Tibial nerve (tissue), 4 donors: ENCODE results near the gene CDKN2C.

Experiments used
- EP300 ChIP-seq, 2 donors: sonication (generic); formaldehyde crosslinking; IDR thresholded peaks; one replicate each; pipeline ENCODE4 v1.6.1; 2017; ENCODE audit warnings: antibody characterized with exemption in 2 of 2, mild to moderate bottlenecking in 1 of 2
- POLR2A ChIP-seq, 2 donors: fragments of 450-650 bp; IDR thresholded peaks; one replicate each; pipeline ENCODE4 v1.6.1; 2017; ENCODE audit warnings: antibody characterized with exemption in 2 of 2, mild to moderate bottlenecking in 2 of 2, moderate library complexity in 2 of 2
- TF ChIP-seq, protein P1 (sequence below), 5 experiments: fragments of 200-600 bp in 3 of 5; fragments of 450-650 bp in 2 of 5; sonication (generic) in 3 of 5; IDR thresholded peaks; one replicate each; pipeline ENCODE4 v1.5.1; 2016 to 2019; ENCODE audit warnings: antibody characterized with exemption in 5 of 5, mild to moderate bottlenecking in 3 of 5, moderate library complexity in 2 of 5

DNA sequence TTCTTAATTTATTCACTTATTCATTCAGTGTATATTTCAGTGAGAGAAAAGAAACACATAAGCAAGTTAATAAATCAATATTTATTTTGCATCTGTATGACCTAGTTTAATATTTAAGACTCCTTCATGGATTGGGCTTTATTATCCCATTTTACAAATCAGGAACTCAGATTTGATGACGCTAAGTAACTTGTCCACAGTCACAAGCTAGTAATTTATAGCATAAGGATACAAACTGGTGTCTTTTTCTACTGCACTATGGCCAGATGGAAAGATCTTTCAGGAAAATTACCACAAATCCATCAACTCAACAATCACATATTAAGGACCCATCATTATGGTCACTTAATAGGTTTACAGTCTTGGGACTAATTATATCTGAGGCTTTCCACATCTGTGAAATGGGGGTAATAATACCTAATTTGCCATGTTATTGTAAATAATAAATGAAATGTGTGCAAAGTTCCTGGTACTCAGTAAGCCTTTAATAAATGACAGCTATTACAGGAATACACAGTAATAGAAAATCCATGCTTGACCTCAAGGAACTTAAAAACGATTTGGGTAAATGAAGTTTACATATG is 13.3 kb downstream of the CDKN2C start:
- TF ChIP-seq, protein P1, sequence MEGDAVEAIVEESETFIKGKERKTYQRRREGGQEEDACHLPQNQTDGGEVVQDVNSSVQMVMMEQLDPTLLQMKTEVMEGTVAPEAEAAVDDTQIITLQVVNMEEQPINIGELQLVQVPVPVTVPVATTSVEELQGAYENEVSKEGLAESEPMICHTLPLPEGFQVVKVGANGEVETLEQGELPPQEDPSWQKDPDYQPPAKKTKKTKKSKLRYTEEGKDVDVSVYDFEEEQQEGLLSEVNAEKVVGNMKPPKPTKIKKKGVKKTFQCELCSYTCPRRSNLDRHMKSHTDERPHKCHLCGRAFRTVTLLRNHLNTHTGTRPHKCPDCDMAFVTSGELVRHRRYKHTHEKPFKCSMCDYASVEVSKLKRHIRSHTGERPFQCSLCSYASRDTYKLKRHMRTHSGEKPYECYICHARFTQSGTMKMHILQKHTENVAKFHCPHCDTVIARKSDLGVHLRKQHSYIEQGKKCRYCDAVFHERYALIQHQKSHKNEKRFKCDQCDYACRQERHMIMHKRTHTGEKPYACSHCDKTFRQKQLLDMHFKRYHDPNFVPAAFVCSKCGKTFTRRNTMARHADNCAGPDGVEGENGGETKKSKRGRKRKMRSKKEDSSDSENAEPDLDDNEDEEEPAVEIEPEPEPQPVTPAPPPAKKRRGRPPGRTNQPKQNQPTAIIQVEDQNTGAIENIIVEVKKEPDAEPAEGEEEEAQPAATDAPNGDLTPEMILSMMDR (IDR thresholded peaks at IDR 0.05): no peak
- TF ChIP-seq EP300 (IDR thresholded peaks at IDR 0.05) (no peak), POLR2A (IDR thresholded peaks at IDR 0.05) (no peak)
